GM10248 (cell line): ENCODE measurements around the gene RGS7.

ENCODE experiments used
- CTCF ChIA-PET: fragments of 300-600 bp; sonication (Branson Sonifier 250); formaldehyde crosslinking; extraction: SDS; loops from one replicate; lab custom pipeline; 2021; ENCODE audit warnings: antibody characterized with exemption; lab: Yijun Ruan, JAX
- POLR2A ChIA-PET: fragments of 350-650 bp; sonication (Branson Sonifier 250); formaldehyde crosslinking; extraction: SDS; loops from one replicate; lab custom pipeline; 2020; ENCODE audit warnings: antibody characterized with exemption; lab: Yijun Ruan, JAX
- DNase-seq: peaks from one replicate; pipeline ENCODE4 v3.0.0; 2012; ENCODE audit errors: extremely low spot score
- CTCF ChIP-seq: IDR thresholded peaks from 2 replicates; pipeline ENCODE4 v1.5.1; 2012; ENCODE audit warnings: mild to moderate bottlenecking, low read depth; ENCODE audit errors: extremely low read depth, missing control alignments, control extremely low read depth

The RGS7 gene

GRCh38 chr1:241325456-241325855, 31.5 kb downstream of the RGS7 start:
- ChIA-PET POLR2A (no interaction called here), CTCF (interaction anchor here (1.1 kb wide), 1 partner anchor 10 kb away, joined by 3 read pairs; no protein-coding TSS in a partner anchor)
- no peak for DNase-seq
- TF ChIP-seq CTCF: no peak

GRCh38 chr1:241323514-241324195, 33.4 kb downstream of the RGS7 start:
- TF ChIP-seq CTCF: no peak
- peak; percentile 10 for DNase-seq
- CTCF ChIA-PET: interaction anchor here (0.6 to 1.2 kb wide), 3 partner anchors 11 to 25 kb away, joined by 3 read pairs; no protein-coding TSS in a partner anchor
- POLR2A ChIA-PET: no interaction called here

- POLR2A ChIA-PET: no interaction called here
- CTCF ChIA-PET: no interaction called here
- TF ChIP-seq CTCF: no peak
- no peak for DNase-seq
Observed at GRCh38 chr1:241317676-241318075, 39.3 kb downstream of the RGS7 start.

GRCh38 chr1:241316372-241316771, 40.6 kb downstream of the RGS7 start:
- CTCF ChIA-PET: interaction anchor here (1.2 kb wide), 1 partner anchor 28 kb away, joined by 3 read pairs; no protein-coding TSS in a partner anchor

GRCh38 chr1:241311056-241311746, 45.8 kb downstream of the RGS7 start:
- TF ChIP-seq CTCF: no peak
- DNase-seq: no peak
- ChIA-PET POLR2A (no interaction called here), CTCF (no interaction called here)

More at GRCh38 chr1:241316372-241316771, 40.6 kb downstream of the RGS7 start:
- POLR2A ChIA-PET: no interaction called here
- no peak for TF ChIP-seq CTCF
- no peak for DNase-seq

GRCh38 chr1:241310451-241310850, 46.6 kb downstream of the RGS7 start:
- no peak for DNase-seq
- ChIA-PET POLR2A (no interaction called here), CTCF (no interaction called here)
- no peak for TF ChIP-seq CTCF
